ENCODE data around the gene IDH3G.
"Not testable (repeated sequence)": the region's sequence is repeated elsewhere in the genome, so short reads cannot be mapped to it uniquely, and the experiment has no call there.

IDH3G gene

DNA sequence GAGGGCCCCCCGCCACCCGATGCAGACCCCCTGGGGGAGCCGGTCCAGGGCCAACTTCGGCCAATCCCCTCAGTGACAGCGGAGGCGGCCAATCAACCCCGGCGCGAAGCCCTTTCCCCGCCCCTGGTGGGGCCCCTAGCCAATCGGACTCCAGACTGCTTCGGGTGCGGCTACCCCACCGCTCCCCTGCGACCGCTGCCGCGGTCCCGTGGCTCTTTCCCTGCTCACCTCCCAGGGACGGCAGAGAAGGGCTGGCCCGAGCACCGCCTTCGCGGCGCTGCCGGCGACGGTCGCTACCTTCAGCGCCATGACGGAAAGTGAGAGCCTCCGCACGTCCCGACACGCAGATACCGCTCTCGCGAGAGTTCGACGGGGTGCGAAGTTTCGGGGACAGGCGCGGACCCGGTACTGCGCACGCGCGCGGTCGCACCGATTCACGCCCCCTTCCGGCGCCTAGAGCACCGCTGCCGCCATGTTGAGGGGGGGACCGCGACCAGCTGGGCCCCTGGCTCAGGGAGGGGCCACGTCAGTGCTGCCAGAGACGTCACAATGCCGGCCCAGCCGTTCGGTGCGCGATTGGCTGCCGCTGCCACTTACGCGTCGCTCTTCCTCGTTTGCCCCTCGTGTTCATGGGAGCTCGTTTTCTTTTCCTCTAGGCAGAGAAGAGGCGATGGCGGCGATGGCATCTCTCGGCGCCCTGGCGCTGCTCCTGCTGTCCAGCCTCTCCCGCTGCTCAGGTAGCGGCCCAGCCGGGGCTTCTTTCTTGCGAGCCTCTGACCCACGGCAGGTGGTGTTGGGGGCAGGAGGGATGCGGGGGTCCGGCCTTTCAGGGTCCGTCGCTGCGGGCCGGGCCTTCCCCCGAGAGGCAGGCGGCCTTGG, at the start of gene IDH3G, which contains the start of gene SSR4:
TSS of gene IDH3G (minus strand) at position 358 of the 879 bp plus-strand sequence. CDS start at position 309, 49 bp downstream.
TSS of gene SSR4 (plus strand) at position 651 of the 879 bp plus-strand sequence. CDS start at position 671, 20 bp downstream.
- peak; percentile 91 for DNase-seq

DNA sequence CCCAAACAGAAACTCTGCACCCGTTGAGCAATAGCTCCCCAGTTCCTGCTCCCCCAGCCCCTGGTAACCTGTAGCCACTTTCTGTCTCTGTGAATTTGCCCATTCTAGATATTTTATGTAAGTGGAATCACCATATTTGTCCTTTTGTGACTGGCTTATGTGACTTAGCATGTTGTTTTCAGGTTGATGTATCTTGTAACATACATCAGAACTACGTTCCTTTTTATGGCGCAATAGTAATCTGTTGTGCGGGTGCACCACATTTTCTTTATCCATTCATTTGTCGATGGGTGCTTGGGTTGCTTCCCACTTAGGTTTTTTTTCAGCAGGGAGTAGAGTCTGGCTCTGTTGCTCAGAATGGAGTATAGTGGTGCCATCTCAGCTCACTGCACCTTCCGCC, 42.7 kb upstream of the IDH3G start:
- DNase-seq, result no peak

DNA sequence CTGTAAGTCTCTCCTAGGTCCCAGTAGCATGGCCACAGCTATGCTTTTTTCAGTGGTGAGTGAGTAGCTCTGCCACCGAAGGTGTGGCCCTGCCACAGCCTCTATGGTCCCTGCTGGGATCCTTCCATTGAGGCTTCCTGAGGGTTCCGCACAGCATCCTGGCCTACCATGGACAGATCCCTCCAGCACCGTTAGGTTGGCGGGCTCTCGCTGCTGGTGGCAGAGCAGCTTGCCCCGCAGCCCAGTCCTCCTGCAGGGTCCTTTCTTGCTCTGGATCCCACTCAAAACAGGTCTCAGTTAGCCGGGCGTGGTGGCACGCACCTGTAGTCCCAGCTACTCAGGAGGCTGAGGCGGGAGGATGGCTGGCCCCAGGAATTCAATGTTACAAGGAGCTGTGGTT, 38.6 kb upstream of the IDH3G start:
- DNase-seq, result no peak

DNA sequence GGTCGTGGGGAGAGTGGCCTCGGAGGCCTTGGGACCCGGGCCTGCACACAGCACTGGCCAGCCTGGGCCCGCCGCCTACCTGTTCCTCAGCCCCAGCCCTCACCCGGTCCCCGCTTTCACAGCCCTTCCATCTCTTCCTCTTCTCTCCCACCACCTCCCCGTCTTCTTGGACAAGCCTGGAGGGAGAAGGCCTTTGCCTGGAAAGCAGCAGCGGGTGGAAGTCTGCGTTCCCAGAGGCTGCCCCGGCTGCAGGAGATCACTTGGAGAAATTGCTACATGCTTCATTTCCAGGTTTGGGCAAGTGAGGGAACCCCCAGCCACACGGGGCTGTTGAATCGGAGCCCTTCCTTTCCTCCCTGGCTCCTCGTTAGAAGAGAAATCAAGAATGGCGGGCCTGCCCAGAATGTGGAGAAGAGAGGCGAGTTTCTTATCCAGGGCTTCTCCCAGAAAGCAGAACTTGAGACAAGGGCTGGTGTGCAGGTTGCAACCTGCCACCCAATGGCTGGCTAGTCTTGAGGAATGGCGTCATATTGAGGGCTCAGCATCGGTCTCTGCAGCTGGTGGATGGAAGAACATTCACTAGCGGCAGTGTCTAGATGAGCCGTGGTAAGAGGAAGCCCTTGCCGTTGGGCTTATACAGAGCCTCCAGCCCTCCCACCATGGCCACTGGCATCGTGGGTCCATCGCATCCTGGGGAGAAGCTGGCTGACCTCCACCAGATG, 37.4 kb upstream of the IDH3G start:
- DNase-seq, result no peak

DNA sequence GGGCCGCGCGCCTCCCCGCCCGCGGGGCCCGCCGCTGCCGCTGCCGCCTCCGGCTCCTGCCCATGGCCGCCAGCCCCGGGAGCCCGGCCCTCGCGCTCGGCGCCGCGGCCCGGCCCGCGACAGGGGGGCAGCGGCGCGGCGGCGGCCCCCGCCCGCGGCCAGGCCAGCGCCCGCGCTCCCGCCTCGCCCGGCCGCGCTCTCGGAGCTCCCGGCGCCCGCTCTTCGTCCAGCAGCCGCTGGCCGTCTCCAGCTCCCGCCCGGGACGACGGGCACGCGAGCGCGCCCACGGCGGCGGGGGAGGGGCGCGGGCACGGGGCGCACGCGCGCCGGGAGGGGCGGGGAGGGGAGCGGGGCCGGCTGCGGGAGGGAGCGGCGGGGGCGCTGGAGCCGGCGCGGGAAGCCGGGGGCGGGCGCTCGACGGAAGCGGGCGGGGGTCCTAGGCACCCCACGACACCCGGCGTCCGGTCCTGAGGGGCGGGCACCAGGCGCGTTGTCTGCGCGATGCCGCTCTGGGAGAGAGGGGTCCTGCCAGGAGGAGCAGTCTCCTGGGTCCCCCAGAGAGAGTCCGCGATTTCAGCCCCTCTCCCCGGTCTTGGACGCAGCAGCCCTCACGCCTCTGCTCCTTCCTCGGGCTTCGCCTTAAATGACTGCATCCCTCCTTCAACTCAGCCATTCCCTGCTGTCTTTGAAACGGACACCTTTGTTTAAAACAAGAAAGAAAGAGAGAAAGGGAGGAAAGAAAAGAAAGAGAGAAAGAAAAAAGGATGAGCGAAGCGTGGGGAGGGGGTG, 36.7 kb upstream of the IDH3G start:
- DNase-seq, result no peak

DNA sequence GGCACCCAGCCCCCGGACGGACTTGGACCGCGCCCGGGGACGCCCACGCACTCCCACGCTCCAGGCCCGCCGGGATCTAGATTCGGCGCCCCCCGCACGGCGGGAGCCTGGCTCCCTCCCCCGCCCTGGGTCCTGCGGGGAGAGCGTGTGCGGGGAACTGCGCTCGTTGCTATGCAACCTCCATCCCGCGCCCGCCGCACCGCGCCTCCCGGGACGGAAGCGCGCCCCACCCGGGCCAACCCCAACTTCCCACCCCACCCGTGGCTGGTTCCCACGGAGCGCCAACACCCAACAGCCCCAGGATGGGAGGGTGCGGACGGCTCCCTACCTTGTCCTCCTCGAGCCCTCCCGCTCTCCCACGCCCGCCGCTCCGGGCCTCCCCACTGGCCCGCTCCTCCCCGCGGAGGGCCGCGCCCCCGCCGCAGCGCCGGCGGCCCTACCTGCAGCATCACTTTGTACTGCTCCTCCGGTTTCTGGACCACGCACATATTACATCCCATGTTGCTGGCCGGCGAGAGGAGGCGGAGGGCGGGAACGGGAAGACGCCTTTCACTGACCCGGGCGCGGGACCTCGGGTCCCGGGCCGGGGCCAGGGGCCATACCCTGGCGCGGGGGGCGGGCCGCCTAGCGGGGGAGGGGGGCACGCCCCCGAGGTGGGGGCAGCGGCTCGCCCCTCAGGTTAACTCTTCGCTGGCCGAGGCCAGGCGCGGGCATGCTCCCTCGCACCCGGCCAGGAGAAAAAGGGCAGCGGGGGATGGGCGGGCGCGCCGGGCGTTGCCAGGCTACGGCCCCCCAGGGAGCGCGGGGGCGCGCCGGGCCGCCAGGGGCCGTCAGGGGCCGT, 35.8 kb upstream of the IDH3G start, which contains the start of gene PDZD4:
TSS of gene PDZD4 (minus strand) at position 746 of the 841 bp plus-strand sequence. CDS start at position 500, 246 bp downstream.
- DNase-seq, result no peak

DNA sequence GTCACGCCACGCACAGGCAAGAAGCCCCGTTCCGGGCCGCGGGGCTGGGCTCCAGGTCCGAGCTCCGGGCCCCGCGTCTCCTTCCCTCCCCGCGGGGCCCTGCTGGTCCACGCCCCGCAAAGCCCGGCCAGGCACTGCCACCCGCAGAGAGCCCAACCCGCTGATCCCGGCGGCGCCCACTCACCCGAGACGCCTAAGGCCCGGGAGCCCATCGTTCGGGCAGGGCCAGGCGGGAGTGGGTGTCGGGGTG, 35.3 kb upstream of the IDH3G start:
- no peak for DNase-seq

DNA sequence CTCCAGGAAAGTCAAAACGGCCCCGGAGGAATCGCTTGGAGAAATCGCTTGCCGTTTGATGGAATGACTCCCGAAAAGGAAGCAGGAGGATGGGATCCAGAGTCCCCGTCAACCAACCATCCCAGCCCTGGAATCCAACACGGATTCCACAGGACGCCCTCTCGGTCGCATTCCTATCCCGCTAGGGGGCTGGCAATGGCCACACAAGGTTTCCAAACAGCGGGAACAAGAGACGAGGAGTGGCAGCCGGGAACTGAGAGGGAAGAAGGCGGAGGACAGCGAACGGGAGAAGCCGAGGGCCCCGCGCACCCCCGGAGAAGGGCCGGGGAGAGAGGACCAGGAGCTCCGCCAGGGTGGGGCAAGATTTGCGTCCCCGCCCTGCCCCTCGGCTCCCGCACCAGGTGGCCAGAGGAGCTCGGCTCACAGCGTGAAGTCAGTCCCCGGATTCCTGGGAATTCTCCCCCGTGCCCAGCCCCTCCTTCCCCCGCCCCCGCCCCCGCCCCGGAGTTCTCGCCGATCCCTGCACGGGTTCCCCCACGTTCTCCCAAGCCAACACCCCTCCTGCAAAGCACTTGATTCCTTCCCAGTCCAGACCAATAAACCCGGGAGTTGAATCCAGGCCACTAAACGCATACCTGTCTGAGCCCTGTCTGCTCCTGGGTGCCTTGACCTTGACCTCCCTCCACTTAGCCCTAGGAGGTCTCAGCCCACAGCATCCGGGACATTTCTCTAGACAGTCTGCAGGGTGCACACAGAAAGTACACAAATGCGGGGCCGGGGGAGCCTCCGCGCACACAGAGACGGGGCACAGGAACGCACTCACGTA, 34.8 kb upstream of the IDH3G start:
- DNase-seq, result no peak

DNA sequence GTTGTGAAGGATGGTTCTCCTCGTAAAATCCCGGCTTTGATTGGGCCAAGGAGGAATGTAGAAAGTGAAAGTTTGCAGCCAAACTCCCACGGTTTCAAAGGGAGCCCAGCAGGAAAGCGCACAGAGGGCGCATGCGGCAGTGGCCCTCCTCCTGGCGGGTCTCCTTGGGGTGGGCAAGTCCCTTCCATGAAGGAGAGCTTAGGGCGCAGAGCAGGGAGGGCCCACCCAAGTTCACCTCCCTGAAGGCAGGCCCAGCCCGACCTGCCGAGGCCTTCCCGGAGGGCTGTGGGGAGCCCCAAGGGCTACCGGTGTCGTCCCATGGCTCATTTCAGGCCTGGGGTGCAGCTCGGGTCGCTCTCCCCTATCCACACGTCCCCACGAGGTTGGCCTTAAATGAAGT, 34.1 kb upstream of the IDH3G start:
- DNase-seq, result no peak

DNA sequence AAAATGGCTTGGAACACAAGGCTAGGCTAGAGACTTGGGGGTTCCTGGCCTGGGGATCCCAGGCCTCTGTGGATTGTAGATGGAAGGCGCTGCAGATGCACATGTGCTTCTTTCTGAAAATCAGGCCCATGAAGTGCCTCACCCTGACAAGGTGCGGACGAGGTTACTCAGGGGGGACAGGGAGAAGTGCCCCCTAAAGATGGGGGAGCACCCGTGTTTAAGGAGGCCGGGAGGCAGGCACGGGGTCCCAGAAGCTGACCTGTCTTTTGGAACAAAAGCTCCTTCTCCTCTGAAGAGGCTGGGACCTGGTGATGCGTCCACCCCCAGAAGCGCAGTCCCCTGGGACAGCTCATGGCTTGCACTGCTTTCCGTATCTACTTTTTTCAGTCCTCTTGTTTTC, 33.7 kb upstream of the IDH3G start:
- DNase-seq, result no peak

DNA sequence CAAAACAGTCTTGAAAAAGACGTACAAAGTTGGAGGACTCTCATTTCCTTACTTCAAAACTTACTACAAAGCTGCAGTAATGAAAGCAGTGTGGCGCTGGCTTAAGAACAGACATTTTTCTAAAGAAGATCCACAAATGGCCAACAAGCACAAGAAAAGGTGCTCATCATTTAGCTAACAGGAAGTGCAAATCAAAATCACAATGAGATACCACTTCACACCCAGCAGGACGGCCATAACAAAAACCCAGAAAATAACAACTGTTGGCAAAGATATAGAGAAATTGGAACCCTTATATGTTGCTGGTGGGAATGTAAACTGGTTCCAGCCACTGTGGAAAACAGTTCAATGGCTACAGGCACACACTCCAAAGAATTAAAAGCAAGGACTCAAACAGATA, 32.8 kb upstream of the IDH3G start:
- DNase-seq, result no peak

DNA sequence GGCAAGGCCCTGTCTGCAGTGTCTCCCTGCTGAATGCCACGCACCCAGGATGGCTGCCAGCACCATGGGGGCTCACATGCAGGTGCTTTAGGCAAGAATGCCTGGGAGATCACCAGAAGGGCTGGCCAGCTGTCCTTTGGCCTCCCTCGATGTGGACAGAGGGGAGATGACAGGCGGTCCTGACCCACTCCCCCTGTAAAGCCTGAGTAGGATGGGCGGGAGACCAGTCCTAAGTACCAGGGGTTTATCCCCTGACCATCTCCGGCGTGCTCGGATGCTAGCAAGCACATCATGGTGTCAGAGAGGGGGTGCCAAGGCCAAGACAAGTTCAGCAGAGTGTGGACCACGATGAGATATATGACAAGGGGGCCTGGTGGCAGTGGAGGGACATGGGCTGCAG, 30.9 kb upstream of the IDH3G start:
- DNase-seq, result no peak

DNA sequence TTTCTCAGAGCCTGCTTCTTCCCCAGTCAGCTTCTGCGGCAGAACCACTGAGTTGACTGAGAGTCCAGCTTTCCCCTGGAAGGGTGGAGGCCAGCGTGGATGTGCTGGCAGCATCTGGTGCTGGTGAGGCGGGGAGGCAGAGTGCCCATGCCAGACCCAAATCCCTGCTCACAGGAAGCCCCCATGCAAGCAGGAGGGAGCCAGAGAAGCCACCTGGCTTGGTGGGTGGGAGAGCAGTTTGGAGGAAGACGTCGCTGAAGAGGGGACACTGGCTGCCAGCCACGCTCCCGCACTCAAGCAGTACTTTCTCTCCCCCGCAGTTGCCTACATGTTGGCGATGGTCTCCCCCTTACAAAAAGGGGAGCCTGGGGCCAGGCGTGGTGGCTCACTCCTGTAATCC, 30.2 kb upstream of the IDH3G start:
- DNase-seq, result no peak

DNA sequence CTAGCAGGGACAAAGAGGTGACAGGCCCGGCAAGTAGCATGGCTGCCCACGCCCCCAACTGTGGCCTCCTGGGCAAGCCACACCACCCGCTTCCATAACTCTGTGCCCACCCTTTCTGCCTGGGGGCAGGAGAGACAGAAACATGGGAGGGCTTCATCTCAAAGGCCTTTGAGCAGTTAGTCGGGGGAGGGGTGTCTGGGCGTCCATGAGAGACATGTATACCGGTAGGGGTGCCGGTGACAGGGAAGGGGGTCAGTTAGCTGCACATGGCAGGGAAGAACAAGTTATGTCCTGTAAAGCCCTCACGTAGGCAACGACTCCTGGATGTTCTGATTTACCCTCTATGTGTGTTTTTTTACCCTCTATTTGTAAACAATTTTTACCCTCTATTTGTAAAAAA, 26.9 kb upstream of the IDH3G start:
- no peak for DNase-seq

DNA sequence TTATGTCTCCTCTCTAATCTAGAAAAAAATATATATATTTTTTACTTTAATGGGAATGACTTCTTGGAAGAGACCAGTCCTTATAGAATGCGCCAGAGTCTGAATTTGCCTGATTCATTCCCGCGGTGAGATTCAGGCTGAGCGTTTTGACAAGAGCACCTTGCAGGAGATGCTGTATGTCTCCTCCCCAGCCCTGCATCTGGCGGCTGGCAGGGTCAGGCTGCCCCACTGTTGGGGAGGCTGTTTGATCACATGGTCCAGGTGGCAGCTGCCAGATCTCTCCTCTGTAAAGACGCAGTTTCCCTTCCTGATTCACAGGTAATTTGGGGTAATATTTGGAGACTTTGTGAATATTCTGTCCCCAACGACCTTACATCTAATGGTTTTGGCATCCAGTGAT, 26.4 kb upstream of the IDH3G start:
- DNase-seq, result no peak

DNA sequence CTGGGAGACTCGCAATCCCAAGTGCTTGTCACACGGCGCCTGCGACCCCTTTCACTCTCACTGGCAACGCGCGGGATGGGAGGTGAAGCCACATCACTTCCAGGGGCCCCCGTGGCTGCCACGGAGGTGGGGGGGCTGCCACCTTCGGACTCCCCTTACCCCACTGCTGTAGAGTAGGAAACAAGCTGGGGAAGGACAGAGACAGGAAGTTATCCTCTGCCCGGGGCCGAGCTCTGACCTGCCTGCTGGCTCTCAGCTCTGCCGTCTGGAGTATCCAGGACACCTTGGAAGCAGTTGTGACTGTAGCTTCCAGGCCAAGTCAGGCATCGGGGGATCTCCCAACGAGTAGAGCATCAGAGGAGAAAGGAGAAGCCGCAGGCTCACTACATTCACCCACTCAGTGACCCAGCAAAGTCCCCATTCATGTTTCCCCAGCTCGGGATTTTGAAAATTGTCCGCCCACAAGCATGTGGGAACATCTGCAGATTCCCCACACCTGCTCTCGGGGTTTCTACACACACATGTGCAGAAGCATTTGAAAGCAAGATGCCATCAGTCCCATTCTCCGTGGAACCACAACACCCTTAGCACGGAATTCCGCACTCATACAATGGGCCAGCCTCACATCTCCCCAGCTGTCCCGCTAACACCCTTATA, 25.3 kb upstream of the IDH3G start:
- no peak for DNase-seq

DNA sequence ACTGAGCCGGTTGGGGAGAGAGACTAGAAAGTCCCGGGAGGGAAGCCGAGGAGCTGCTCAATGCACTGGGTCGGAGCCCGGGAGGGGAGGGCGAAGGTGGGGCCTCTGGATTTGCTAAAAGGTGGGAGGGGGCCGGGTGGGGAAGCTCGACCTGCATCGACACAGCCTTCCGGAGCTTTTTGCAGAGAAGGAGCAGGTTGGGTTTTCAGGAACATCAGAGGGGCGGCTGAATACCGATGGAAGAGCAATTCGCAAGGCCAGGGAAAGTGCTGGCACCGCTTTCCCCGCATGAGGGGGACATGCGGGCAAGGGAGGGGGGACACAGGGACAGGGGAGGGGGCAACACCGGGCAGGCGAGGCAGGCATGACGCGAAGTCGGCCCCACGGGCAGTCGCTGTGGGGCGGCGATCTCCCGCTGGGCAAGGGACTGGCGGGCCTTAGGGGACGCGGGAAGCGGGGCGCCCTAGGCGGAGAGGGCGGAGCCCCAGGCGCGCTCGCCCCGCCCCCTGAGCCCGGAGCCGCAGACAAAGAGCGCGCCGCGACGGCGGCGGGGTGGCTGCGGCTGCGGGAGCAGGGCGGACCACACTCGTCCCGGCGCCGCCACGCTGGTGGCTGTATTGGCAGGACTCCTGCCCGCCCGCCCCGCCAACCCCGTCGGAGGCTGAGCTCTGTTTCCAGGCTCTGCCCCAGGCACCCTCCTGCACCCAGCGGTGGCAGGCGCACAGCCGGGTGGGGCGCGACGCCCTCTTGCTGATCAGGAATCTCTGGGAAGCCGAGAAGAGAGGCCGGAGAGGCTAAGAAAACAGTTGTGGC, 24.6 kb upstream of the IDH3G start:
- no peak for DNase-seq

DNA sequence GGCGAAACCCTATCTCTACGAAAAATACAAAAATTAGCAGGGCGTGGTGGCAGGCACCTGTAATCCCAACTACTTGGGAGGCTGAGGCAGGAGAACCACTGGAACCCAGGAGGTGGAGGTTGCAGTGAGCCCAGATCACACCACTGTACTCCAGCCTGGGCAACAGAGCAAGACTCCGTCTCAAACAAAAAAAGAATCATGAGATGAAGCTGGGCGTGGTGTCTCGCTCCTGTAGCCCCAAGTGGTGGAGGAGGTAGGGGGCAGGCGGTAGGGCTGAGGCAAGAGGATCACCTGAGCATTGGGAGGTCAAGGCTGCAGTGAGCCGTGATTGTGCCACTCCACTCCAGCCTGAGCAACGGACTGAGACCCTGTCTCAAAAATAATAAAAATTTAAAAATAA, 23.9 kb upstream of the IDH3G start:
- not testable (repeated sequence) for DNase-seq

DNA sequence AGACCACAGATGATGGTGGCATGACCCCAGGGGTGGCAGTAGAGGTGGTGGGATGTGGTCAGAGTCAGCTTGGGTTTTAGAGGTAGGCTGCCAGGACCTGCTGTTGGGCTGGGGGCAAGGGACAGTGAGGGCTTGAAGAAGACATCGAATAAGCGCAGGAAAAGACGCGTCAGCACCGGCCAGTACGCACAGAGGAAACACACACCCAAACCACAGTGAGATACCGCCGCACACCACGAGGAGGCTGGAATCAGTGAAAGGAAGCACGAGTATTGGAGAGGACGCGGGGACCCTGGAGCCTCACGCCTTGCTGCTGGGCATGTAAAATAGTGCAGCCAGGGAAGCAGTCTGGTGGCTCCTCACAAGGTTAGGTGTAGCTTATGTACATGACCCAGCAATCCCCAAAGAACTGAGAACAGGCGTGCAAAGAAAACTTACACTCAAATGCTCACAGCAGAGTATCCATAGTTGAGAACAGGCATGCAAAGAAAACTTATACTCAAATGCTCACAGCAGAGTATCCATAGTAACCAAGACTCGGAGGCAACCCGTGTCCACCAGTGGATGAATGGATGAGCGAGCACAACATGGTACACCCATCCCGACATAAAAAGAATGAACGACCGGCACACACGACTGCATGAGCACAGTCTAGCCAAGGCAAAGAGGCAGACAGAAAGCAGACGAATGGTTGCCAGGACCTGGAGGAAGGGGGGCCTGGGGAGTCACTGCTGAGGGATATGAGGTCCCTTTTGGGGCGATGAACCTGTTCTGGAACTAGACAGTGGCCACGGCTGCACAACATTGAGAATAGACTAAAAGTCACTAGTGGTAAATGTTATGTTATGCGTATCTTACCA, 22.9 kb upstream of the IDH3G start:
- no peak for DNase-seq
